GM18517 (cell line): ENCODE results near the gene PICK1.
"Not testable (repeated sequence)": the region's sequence is repeated elsewhere in the genome, so short reads cannot be mapped to it uniquely, and the experiment has no call there.

Experiments used
- ATAC-seq: cut with Tn5 transposase; IDR thresholded peaks from one replicate; pipeline ENCODE4 v1.9.1; 2021; ENCODE audit warnings: mild to moderate bottlenecking, moderate library complexity; ENCODE audit not compliant: unreplicated experiment

PICK1 gene

GRCh38 chr22:38073150-38074130 is 16.2 kb downstream of the PICK1 start:
- no peak for ATAC-seq

DNA sequence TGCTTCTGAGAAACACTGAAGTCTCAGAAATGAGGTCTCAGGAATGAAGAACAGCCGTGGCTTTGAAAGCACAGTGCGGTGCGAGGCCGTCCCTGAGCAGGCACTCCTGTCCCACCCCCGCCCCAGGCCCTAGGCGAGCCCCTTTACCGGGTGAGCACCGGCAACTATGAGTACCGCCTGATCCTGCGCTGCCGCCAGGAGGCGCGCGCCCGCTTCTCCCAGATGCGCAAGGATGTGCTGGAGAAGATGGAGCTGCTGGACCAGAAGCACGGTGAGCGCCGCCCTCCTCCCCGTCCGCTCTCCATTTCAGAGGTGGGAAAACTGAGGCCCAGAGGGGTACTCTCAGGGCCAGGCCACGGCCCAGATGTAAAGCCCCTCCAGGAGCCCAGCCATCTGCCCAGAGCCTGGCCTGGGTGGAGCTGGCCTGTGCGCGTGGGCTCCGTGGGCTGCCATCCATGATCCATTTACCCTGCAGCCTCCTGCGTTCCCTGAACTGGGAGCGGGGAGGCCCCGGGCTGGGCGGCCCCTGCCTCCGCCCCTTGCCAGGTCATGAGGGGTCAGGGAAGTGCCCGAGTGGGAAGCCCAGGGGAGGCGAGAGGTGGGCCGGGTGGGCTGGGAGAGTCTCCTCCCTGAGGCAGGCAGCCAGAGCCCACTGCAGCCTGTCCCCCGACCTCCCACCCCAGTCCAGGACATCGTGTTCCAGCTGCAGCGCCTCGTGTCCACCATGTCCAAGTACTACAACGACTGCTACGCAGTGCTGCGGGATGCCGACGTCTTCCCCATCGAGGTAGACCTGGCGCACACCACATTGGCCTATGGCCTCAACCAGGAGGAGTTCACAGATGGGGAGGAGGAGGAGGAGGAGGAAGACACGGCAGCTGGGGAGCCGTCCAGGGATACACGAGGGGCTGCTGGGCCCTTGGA is 17.2 kb downstream of the PICK1 start:
- ATAC-seq: no peak

- no peak for ATAC-seq
Observed at GRCh38 chr22:38075105-38075825, 18.1 kb downstream of the PICK1 start.

DNA sequence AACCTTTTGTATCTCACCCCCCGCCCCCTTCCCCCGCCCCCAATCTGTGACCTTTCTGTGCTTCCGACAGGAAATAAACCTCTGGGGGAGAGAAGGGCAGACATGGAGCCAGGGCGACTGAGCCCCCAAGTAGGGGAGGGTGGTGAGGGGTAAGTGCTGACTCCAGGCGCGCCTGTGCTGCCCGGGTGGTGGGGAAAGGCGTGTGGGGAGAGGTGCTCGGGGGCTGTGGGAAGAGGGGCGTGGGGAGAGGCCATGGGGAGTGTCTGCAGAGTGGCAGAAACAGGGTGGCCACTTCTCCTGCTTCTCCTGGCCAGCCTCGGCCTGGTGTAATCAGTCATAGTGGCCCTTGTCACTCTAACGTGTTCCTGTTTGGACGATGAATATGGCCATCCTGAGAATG is 18.8 kb downstream of the PICK1 start:
- no peak for ATAC-seq

DNA sequence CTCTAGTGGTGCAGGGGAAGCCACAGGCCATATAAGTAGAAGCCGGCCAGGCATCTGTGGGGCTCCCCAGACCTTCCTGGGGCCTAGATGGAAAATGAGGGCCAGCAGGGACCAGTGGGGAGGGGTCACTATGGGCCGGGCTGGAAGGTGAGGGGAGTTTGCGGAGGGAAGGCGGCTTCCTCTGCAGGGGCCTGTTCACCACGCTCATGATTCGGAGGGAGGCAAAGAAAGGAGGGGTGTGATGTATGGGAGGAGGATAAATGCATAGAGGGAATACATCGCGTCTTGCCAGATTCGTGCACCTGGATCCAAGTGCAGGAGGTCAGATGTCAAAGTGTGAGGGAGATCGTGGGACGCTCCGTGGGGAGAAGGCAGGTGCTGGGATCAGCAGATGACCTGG is 19.9 kb downstream of the PICK1 start:
- no peak for ATAC-seq

GRCh38 chr22:38077595-38077994 is 20.4 kb downstream of the PICK1 start:
- no peak for ATAC-seq

- ATAC-seq: no peak
Observed at GRCh38 chr22:38078046-38078840, 21.0 kb downstream of the PICK1 start.

- ATAC-seq: not testable (repeated sequence)
Observed at GRCh38 chr22:38079208-38079607, 22.0 kb downstream of the PICK1 start.

DNA sequence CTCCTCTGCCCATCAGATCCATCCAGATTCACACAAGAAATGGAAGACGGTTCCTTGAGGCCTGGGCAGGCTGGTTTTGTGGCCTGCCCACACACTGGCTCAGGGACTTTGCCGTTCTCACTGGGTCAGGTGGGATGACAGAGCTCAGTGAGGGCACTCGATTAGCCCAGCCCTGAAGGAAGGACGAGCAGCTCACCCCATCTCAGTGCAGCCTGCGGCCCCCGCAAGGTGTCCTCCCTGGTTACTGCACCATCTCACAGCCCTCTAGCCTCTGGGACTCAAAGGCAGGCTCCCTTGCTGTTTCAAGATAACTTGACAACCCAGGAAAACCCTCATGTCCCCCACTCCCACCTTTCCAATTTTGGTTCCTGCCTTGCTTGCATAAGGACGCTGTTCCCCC is 22.6 kb downstream of the PICK1 start:
- ATAC-seq: no peak

GRCh38 chr22:38080474-38080849 is 23.3 kb downstream of the PICK1 start:
- no peak for ATAC-seq

DNA sequence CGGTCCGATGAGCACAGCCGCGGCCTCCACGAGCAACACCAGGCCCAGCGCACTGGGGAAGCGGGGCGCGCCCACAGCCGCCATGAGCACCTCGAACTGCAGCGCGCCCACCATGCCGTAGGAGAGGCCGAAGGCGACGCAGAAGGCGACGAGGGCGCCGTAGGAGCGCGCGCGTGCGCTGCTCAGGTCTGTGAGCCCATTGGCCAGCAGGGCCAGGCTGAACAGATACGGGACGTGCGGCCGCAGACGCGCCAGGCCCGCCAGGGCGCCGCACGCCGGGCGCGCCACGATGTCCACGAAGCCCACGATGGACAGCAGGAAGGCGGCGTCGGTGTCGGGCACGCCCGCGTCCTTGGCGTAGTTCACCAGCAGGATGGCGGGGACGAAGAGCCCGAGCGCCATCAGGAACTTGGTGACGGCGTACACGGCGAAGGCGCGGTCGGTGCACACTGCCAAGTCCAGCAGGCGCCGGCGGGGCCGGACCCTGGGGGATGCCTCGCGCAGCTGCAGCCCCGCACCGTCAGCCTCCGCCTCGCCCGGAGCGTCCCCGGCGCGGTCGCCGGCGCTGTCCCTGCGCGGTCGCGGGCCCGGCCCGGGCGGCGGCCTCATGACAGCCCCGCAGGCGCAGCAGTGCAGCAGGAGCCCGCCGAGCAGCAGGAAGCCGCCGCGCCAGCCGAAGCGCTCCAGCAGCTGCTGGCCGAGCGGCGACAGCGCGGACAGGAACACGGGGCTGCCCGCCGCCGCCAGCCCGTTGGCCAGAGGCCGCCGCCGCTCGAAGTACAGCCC is 23.8 kb downstream of the PICK1 start:
- ATAC-seq: no peak

DNA sequence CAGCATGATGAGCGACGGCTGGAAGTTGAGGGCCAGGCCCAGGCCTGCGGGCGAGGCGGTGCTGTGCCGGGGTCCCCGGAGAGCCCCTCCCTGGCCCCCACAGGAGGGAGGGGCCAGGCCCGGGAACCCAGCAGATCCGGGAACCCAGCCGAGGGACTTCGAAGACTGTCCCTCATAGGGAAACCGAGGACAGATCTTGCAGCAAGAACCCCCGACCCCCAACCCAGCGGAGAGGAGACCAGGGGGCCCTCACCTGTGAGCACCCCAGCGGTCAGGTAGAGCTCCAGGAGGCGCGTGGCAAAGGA is 24.4 kb downstream of the PICK1 start:
- ATAC-seq: no peak

GRCh38 chr22:38081941-38082828 is 25.0 kb downstream of the PICK1 start:
- no peak for ATAC-seq

DNA sequence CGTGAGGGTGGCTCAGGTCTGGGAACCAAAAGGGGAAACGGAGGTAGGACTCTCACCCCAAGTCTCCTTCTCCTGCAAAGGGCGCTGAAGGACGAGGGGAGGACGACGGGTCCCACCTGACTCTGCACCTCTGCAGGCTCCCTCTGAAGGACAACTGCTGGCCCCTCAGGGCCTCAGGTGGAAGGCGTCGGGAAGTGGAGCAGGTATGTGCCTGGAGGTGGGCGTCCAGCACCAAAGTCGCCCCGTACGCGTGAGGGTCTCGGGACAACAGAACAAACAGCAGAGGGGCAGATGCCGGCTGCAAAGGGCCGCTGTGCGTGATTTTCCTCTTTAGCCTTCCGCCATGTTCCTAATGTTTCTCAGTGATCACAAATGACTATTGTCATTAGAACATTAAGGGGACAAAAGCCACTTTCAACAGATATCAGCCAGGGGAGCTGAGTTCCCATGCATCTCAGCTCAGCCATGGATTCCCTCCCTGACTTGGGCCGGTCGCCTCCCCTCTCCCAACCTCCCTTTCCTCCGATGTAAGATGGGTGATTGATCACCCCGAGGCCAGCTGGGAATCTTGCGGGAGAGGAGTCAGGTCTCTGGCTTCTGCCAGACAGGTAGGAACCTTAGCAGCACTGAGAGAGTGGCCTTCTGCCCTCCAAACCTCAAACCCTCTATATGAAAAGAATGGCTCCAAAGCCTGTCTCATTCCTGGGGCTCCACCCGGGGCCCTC is 25.9 kb downstream of the PICK1 start:
- no peak for ATAC-seq

DNA sequence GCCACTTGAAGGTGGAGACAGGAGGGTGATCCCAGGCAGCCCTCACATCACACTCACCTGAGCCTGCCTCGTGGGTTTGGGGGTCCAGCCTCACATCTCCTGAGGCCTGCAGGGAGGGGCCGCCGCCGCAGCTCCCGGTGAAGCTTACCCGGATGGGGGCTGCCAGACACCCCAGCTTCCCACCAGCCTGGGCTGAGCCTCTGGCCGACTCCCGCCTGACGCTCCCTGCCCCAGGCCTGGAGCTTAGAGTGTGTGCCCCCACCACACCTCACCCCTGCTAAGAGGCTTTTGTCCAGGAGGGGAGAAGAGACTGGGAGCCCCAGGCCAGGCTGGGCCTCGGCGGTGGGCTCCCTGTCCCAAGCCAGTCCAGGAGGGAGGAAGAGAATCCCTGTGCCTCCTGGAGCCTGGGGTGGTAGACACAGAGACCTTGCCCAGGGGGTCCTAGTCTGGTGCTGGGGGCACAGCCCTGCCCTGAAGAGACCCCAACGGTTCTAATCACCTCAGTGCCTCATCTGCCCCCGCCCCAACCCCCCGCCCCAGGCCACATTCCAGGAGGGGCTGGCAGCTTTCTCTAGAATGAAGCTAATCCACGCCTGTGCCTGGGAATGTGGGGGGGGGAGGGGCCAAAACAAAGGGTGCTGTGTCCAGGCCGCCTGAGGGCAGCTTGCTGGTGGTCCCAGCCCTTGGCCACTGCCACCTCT is 26.9 kb downstream of the PICK1 start, which contains the start of gene SLC16A8:
TSS of gene SLC16A8 (minus strand) at position 254 of the 701 bp plus-strand sequence. CDS start 1,311 bp downstream, outside the sequence.
- no peak for ATAC-seq

GRCh38 chr22:38085056-38085455 is 27.9 kb downstream of the PICK1 start:
- ATAC-seq: no peak

GRCh38 chr22:38085501-38085900 is 28.3 kb downstream of the PICK1 start:
- ATAC-seq: no peak
